ENCODE results near the gene TOR1AIP1.

The TOR1AIP1 gene

GRCh38 chr1:179876300-179876715 is 5.8 kb upstream of the TOR1AIP1 start:
- Histone ChIP-seq H3K9ac (ENCODE audit: low read depth, low read length) (peak overlapping the region; percentile 65), H3K27ac (ENCODE audit: low read length) (no peak overlapping the region; the same call in 1 of the 2 replicates), H4K20me1 (ENCODE audit: insufficient read depth, low read length) (peaks cover 9% of the 10 kb centered on the region; the same call in 1 of the 2 replicates)

GRCh38 chr1:179877586-179878265 is 4.4 kb upstream of the TOR1AIP1 start, which contains the start of gene TOR1AIP2:
TSS of gene TOR1AIP2 (minus strand) at chr1:179877803. CDS start at chr1:179852665, 25,138 bp downstream.
- DNase-seq (peak; percentile 87), ATAC-seq (ENCODE audit: insufficient read depth, low read depth) (peak; percentile 79)
- Histone ChIP-seq H3K4me2 (ENCODE audit: insufficient read depth, low read length) (peak within 1 kb of the TSS; percentile 98), H3K27ac (ENCODE audit: low read length) (peak within 1 kb of the TSS; percentile 70), H3K27me3 (ENCODE audit: insufficient read depth, low read length, poor library complexity) (no peaks in the 10 kb centered on the region), H3K4me3 (ENCODE audit: low read depth in 1 of 2, low read length in 2 of 2) (peak within 1 kb of the TSS; percentile 93), H3K36me3 (ENCODE audit: insufficient read depth, low read length) (peaks cover 32% of the 10 kb centered on the region), H4K20me1 (ENCODE audit: insufficient read depth, low read length) (peaks cover 9% of the 10 kb centered on the region; the same call in 1 of the 2 replicates), H3K4me1 (ENCODE audit: insufficient read depth, low read length) (peaks cover 53% of the 10 kb centered on the region), H3K79me2 (ENCODE audit: insufficient read depth, low read length) (peaks cover 70% of the 10 kb centered on the region), H3K9ac (ENCODE audit: low read depth, low read length) (peak within 1 kb of the TSS; percentile 65), H2AFZ (ENCODE audit: low read depth, low read length) (peak within 1 kb of the TSS; percentile 98), H3K9me3 (ENCODE audit: insufficient read depth, low read length, severe bottlenecking) (no peaks in the 10 kb centered on the region)
- TF ChIP-seq EZH2 (IDR thresholded peaks at IDR 0.05; ENCODE audit: borderline replicate concordance, low read depth, low read length, severe bottlenecking): no peak
- peak; percentile 19 for TF ChIP-seq CTCF (IDR thresholded peaks at IDR 0.05; ENCODE audit: borderline replicate concordance, extremely low read depth, low read length, poor library complexity, severe bottlenecking)

More at GRCh38 chr1:179876300-179876715, 5.8 kb upstream of the TOR1AIP1 start:
- Histone ChIP-seq H3K4me2 (ENCODE audit: insufficient read depth, low read length) (peak overlapping the region; percentile 98), H3K79me2 (ENCODE audit: insufficient read depth, low read length) (peaks cover 73% of the 10 kb centered on the region), H3K4me1 (ENCODE audit: insufficient read depth, low read length) (peaks cover 52% of the 10 kb centered on the region), H2AFZ (ENCODE audit: low read depth, low read length) (no peak overlapping the region), H3K4me3 (ENCODE audit: low read depth in 1 of 2, low read length in 2 of 2) (peak overlapping the region; percentile 93), H3K27me3 (ENCODE audit: insufficient read depth, low read length, poor library complexity) (no peaks in the 10 kb centered on the region), H3K36me3 (ENCODE audit: insufficient read depth, low read length) (peaks cover 32% of the 10 kb centered on the region), H3K9me3 (ENCODE audit: insufficient read depth, low read length, severe bottlenecking) (no peaks in the 10 kb centered on the region)
- ATAC-seq (ENCODE audit: insufficient read depth, low read depth) (no peak), DNase-seq (no peak)
- TF ChIP-seq CTCF (IDR thresholded peaks at IDR 0.05; ENCODE audit: borderline replicate concordance, extremely low read depth, low read length, poor library complexity, severe bottlenecking) (no peak), EZH2 (IDR thresholded peaks at IDR 0.05; ENCODE audit: borderline replicate concordance, low read depth, low read length, severe bottlenecking) (no peak)

- no peaks in the 10 kb centered on the region for H4K20me1 ChIP-seq (ENCODE audit: insufficient read depth, low read length)
- H3K27me3 ChIP-seq (ENCODE audit: insufficient read depth, low read length, poor library complexity): no peaks in the 10 kb centered on the region
- no peak overlapping the region for H3K4me3 ChIP-seq (ENCODE audit: low read depth in 1 of 2, low read length in 2 of 2)
- H3K9me3 ChIP-seq (ENCODE audit: insufficient read depth, low read length, severe bottlenecking): no peaks in the 10 kb centered on the region
- TF ChIP-seq CTCF (IDR thresholded peaks at IDR 0.05; ENCODE audit: borderline replicate concordance, extremely low read depth, low read length, poor library complexity, severe bottlenecking): no peak
- no peak for TF ChIP-seq EZH2 (IDR thresholded peaks at IDR 0.05; ENCODE audit: borderline replicate concordance, low read depth, low read length, severe bottlenecking)
- H3K4me2 ChIP-seq (ENCODE audit: insufficient read depth, low read length): no peak overlapping the region
- H3K9ac ChIP-seq (ENCODE audit: low read depth, low read length): no peak overlapping the region
- DNase-seq (no peak), ATAC-seq (ENCODE audit: insufficient read depth, low read depth) (no peak)
- H3K79me2 ChIP-seq (ENCODE audit: insufficient read depth, low read length): peaks cover 70% of the 10 kb centered on the region
- H2AFZ ChIP-seq (ENCODE audit: low read depth, low read length): no peak overlapping the region
- peaks cover 19% of the 10 kb centered on the region for H3K36me3 ChIP-seq (ENCODE audit: insufficient read depth, low read length)
- H3K4me1 ChIP-seq (ENCODE audit: insufficient read depth, low read length): peaks cover 58% of the 10 kb centered on the region
- no peak overlapping the region for H3K27ac ChIP-seq (ENCODE audit: low read length)
These were observed 2.3 kb upstream of the TOR1AIP1 start for GRCh38 chr1:179879797-179880196.

Data from DND-41 (cell line).